RWPE1 (cell line): ENCODE measurements around the gene FGF4.

Experiments
- CTCF ChIA-PET: fragments of 350-600 bp; sonication (Branson Sonifier 250); formaldehyde crosslinking; extraction: SDS; loops from one replicate; lab custom pipeline; 2021; lab: Yijun Ruan, JAX
- POLR2A ChIA-PET: fragments of 400-600 bp; formaldehyde crosslinking; extraction: SDS; loops from one replicate; lab custom pipeline; 2020; ENCODE audit warnings: antibody characterized with exemption; ENCODE audit not compliant: low non-redundant PET; lab: Yijun Ruan, JAX
- DNase-seq: peaks from one replicate; pipeline ENCODE4 v3.0.0; 2012; ENCODE audit warnings: low spot score
- H3K27ac ChIP-seq: fragments of 450-650 bp; 2 replicates; pipeline ENCODE4 v1.5.1; 2017
- TF ChIP-seq, protein P1 (sequence below): fragments of 450-650 bp; conservative IDR thresholded peaks from 2 replicates; pipeline ENCODE4 v1.5.1; 2017; ENCODE audit warnings: low read depth, mild to moderate bottlenecking

FGF4 gene

DNA sequence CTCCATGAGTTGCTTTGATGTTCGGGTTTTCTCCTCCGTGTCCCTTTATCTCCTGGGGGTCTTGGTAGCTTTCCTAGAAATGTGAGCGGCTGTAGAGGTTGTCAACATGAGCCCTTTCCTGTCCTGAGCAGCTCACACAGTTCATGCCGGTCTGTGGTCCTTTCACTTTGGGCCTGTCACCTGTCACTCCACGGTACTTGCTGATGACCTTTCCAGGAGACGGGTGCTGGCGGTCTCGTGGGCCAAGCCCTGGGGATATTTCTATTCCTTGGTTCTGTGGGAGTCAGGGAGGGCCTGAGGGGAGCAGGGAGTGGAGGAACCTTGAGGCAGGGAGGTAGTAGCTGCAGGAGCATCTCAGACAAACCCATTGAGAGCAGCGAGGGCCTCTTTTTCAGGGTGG lies 20.9 kb upstream of the FGF4 start:
- no peak for DNase-seq
- ChIA-PET POLR2A (no interaction called here), CTCF (no interaction called here)
- no peak overlapping the region for H3K27ac ChIP-seq
- TF ChIP-seq, protein P1, sequence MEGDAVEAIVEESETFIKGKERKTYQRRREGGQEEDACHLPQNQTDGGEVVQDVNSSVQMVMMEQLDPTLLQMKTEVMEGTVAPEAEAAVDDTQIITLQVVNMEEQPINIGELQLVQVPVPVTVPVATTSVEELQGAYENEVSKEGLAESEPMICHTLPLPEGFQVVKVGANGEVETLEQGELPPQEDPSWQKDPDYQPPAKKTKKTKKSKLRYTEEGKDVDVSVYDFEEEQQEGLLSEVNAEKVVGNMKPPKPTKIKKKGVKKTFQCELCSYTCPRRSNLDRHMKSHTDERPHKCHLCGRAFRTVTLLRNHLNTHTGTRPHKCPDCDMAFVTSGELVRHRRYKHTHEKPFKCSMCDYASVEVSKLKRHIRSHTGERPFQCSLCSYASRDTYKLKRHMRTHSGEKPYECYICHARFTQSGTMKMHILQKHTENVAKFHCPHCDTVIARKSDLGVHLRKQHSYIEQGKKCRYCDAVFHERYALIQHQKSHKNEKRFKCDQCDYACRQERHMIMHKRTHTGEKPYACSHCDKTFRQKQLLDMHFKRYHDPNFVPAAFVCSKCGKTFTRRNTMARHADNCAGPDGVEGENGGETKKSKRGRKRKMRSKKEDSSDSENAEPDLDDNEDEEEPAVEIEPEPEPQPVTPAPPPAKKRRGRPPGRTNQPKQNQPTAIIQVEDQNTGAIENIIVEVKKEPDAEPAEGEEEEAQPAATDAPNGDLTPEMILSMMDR: no peak

DNA sequence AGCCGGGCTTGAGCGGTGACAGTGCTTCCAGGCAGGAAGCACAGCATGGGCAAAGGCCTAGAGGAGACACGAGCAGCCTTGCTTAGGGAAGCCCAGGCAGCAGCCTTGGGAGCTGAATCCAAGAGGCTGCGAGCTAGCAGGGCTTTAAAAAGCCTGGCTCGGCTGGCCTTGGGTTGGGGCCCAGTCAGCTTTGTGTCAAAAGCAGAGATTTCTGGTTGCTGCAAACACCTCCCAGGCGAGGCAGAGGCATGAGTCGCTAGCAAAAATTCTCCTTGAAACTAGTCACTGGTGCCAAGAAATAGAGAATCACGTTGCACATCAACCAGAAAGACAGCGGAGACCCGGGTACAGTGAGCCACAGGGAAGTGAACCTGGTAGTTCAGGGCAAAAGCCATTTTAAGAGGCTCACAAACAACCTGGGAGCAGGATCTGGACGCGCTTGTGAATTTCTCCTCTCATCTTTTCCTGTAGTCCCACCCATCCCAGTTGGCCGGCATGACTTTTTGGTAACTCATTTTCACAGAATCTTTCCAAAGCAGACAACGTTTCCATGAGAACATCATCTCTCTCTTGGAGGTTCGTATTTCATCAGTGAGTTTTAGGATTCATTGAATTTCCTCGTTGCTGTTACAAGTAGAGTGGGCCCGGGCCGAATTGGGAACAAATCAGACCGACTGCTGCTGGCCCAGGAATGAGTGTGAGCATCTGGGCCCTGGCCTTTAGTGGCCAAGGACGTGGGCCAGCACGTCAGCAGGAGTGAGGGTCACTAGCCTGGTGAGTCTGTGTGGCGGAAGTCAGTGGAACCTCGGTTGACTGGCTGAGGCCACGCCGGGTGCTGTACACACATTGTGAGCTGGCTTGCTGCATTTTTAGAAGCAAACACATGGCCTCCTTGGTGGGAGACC lies 16.4 kb upstream of the FGF4 start:
- TF ChIP-seq, protein P1: no peak
- H3K27ac ChIP-seq: peak overlapping the region; percentile 20; the same call in 1 of the 2 replicates
- CTCF ChIA-PET: no interaction called here
- POLR2A ChIA-PET: no interaction called here
- peak; percentile 15 for DNase-seq

DNA sequence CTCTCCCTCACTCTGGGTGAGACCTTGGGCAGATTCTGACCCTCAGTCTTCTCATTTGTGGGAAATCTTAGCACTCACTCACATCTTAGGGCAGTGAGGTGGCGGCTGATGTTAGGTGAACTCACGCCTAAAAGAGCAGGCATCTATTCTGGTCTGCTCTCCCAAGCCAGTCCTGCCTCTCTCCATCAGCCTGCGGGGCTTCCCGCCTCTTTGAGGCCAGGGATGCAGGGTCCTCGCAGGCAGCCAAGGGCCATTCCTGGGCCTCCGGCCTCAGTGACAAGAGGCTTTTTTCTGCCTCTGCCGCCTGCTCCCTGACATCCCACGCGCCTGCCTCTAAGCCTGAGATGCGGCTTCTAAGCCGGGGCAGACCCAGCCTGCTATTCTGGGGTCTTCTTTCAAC lies 13.8 kb upstream of the FGF4 start:
- no peak overlapping the region for H3K27ac ChIP-seq
- CTCF ChIA-PET: interaction anchor here (0.5 kb wide), 1 partner anchor 580 kb away, joined by 4 read pairs; no protein-coding TSS in a partner anchor
- TF ChIP-seq, protein P1: no peak
- POLR2A ChIA-PET: no interaction called here
- no peak for DNase-seq

DNA sequence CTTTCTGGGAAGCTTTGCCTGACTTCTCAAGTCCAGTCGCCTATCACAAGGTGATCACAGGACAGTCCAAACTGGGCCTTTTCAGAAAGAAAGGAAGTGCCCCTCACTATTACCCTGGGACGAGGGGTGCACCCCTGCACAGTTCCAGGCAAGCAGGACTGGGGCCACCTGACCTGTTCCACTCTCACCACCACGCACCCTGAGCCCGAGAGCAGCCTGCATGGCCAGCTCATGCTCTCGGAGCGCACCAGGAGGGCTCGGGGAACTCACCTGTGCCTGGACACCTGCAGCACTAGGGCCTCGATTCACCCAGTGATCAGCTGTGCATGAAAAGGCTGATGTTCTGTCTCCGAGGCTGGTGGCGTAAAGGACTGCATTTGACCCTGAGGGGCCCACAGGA lies 12.8 kb upstream of the FGF4 start:
- POLR2A ChIA-PET: no interaction called here
- TF ChIP-seq, protein P1: no peak
- CTCF ChIA-PET: no interaction called here
- DNase-seq: no peak
- no peak overlapping the region for H3K27ac ChIP-seq

DNA sequence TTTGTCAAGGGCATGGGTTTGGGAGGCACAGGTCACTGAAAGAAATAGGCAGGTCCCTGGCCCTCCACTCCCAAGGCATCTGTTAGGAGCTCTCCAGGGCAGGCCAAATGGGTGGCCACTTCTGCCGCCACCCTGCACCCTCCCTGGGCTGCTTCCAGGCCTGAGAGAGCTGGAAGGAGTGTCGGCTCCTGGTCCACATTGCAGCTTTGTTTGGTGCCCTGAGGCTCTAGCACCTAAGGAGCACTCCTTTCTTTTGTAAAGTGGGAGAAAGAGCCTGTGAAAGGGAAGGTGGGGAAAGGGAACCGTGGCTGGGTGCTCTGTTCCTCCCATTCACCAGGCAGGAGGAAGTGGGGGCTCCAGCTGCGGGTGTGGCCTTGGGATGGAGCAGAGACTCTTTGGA lies 12.3 kb upstream of the FGF4 start:
- POLR2A ChIA-PET: no interaction called here
- H3K27ac ChIP-seq: no peak overlapping the region
- no peak for DNase-seq
- CTCF ChIA-PET: interaction anchor here (0.7 kb wide), 1 partner anchor 45 kb away, joined by 9 read pairs; no protein-coding TSS in a partner anchor
- TF ChIP-seq, protein P1: no peak

DNA sequence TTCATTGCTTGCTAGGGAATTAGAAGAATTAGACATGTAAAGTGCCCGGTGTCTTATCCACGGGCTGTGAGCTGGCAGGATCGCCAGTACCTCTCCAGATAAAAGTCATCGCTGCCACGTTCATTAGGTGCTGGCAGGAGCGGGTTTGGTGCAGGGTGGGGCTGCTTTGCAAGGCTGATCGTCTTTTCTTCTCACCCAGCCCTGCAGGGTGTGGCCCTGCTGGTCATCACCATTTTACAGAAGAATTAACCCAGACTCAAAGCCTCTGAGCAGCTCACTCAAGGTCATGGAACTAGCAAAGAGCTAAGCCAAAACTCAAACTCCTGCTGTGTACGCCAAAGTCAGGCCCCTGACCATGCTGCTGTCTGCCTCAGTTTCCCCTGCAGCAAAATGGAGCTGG lies 6.1 kb upstream of the FGF4 start:
- TF ChIP-seq, protein P1: no peak
- ChIA-PET CTCF (interaction anchor here (1.0 kb wide), 1 partner anchor 20 kb away, joined by 3 read pairs; no protein-coding TSS in a partner anchor), POLR2A (no interaction called here)
- H3K27ac ChIP-seq: no peak overlapping the region
- no peak for DNase-seq
